AG09319 (cell line): ENCODE data around the gene GMPPA.

Experiments
- DNase-seq: peaks from one replicate; pipeline ENCODE4 v3.0.0-alpha.2; 2010; ENCODE audit warnings: low read depth; ENCODE audit errors: extremely low read depth
- CTCF ChIP-seq: IDR thresholded peaks from 2 replicates; pipeline ENCODE4 v1.5.1; 2011; ENCODE audit warnings: low read depth, mild to moderate bottlenecking, inconsistent platforms, low read length, moderate library complexity

Gene GMPPA

GRCh38 chr2:219483451-219484342 is 15.0 kb upstream of the GMPPA start:
- no peak for DNase-seq
- TF ChIP-seq CTCF = no peak

DNA sequence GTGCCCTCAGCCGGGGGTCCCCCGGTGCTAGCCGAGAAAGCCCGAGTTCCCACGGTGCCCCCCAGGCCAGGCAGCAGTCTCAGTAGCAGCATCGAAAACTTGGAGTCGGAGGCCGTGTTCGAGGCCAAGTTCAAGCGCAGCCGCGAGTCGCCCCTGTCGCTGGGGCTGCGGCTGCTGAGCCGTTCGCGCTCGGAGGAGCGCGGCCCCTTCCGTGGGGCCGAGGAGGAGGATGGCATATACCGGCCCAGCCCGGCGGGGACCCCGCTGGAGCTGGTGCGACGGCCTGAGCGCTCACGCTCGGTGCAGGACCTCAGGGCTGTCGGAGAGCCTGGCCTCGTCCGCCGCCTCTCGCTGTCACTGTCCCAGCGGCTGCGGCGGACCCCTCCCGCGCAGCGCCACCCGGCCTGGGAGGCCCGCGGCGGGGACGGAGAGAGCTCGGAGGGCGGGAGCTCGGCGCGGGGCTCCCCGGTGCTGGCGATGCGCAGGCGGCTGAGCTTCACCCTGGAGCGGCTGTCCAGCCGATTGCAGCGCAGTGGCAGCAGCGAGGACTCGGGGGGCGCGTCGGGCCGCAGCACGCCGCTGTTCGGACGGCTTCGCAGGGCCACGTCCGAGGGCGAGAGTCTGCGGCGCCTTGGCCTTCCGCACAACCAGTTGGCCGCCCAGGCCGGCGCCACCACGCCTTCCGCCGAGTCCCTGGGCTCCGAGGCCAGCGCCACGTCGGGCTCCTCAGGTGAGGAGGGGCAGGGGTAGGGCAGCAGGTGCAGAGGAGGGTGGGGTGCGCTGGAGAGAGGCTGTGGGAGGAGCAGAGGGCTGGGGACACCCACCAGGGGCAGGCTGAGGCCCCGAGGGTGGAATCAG is 14.1 kb upstream of the GMPPA start:
- no peak for TF ChIP-seq CTCF

GRCh38 chr2:219485201-219485580 is 13.5 kb upstream of the GMPPA start:
- no peak for DNase-seq
- no peak for TF ChIP-seq CTCF

More for the DNA sequence above, 14.1 kb upstream of the GMPPA start:
- no peak for DNase-seq

GRCh38 chr2:219486380-219486959 is 12.2 kb upstream of the GMPPA start:
- no peak for DNase-seq
- TF ChIP-seq CTCF = no peak

- DNase-seq = no peak
- no peak for TF ChIP-seq CTCF
Observed at GRCh38 chr2:219488149-219488843, 10.4 kb upstream of the GMPPA start.

- no peak for DNase-seq
- no peak for TF ChIP-seq CTCF
Observed at GRCh38 chr2:219488844-219489194, 9.9 kb upstream of the GMPPA start.
